CMK (cell line): Measurements from ENCODE around the gene NLRP9.
A peak's percentile ranks its signal among the peaks of the same experiment; 100 is the strongest.

Experiments used
- DNase-seq: peaks from one replicate; pipeline ENCODE4 v3.0.0-alpha.2; 2010; ENCODE audit warnings: low read depth

NLRP9 gene

DNA sequence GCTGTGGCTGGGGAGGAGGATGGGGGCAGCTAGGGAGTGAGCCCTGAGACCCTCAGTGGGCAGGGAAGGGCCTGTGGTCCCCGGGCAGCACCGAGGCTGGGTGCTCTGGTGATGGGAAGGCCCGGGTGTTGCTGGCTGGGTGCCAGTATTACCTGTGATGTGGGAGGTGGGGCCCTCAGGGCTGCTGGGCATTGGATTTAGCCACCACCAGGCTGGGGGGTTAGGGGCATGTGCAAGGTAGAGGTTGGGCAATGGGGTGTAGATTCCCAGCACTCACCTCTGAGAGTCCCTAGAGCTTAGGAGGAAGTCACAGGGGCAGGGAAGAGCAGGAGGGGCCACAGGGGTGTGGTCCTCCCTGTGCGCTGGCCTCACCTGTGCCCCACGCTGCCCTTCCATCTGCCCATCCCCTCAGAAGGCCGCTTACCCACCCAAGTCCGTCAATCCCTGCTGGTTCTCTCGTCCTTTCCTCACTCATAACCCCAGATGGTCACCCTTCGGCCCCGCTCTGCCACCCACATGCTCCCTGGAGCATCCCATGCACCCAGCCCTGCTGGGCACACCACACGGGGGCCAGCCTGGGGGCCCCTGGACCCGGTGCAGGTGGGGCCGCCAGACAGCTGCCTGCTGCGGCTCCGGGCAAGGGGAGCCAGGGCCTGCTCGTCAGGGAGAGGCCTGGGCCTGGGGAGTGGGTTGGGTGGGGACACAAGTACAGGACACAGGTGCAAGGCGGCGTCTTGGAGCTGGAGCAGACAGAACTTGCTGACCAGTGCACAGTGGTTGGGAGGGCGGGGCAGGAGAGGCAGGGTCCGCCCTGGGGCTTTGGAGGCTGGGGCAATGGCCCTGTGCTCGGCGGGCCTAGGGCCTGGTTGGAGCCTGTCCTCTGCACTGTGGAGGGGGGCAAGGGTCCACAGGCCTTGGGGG lies 50.7 kb downstream of the NLRP9 start:
- DNase-seq, result no peak

DNA sequence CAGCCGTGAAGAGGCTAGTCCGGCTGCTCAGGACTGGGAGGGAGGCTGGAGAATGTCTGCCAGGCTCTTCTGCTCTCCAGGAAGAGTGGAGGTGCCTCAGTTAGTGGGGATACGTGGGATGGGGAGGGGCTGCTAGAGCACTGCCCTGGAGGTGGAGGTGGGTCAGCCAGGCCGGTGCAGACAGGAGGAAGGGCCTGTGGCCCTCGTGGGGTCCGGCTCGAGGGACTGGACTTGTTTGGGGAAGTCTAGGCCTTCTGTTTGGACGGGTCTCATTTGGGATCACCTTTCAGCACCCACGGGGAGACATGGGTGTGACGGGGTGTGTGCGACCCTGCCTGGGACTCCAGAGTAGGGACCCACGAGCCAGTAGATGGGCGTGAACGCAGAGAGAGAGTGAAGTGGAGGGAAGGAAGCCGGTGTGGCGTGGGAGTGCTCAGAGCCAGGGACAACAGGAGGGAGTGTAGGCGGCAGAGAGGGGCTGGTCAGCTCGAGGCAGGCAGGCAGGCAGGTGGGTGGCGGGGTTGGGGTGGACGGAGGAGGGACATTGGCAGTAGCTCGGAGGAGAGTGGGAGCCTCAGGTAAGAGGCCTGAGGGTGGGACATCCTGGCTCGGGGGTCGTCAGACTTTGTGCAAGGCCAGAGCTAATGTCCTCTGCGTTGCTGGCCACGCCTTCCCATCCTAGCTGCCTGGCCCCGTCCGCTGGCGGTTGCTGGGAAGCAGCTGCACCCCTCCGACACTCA lies 51.7 kb downstream of the NLRP9 start:
- no peak for DNase-seq

DNA sequence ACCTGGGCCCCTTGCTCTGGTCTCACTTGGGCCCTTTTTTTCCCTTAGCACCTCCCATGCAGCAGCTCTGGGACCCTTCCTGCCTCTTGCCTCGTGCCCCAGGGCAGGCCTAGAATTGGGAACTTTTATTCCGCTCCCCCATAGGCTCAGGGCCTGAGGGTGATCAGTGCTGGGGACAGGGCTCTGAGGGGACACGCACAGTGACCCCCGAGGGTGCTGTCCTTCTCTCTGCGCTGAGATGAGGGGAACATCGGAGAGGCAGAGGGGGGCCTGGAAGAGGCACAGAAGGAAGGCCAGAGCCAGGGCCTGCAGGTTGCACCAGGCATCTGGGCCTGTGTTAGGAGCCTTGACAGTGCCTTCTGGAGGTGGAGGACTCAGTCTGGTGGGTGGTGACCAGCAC lies 52.4 kb downstream of the NLRP9 start:
- no peak for DNase-seq

DNA sequence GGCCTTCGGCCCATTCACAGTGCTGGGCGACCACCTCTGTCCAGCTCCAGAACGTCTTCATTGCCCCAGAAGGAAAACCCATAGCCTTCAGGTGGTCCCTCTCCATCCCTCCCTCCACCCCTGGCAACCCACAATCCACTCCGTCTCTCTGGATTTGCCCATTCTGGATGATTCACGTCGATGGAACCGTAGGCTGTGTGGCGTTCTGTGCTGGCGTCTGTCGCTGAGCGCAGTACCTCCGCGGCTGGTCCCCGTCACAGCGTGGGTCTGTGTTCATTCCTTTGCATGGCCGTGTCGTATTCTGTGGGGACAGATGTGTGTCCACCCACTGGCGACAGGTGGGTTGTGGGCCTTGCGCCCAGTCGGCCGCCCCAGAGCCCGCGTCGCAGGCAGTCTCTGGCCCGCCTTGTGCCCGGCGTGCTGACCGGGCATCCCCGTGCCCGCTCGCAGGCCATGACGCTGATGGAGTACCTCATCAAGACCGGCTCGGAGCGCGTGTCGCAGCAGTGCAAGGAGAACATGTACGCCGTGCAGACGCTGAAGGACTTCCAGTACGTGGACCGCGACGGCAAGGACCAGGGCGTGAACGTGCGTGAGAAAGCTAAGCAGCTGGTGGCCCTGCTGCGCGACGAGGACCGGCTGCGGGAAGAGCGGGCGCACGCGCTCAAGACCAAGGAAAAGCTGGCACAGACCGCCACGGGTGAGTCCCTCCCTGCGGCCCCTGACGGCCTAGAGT lies 53.1 kb downstream of the NLRP9 start:
- no peak for DNase-seq

DNA sequence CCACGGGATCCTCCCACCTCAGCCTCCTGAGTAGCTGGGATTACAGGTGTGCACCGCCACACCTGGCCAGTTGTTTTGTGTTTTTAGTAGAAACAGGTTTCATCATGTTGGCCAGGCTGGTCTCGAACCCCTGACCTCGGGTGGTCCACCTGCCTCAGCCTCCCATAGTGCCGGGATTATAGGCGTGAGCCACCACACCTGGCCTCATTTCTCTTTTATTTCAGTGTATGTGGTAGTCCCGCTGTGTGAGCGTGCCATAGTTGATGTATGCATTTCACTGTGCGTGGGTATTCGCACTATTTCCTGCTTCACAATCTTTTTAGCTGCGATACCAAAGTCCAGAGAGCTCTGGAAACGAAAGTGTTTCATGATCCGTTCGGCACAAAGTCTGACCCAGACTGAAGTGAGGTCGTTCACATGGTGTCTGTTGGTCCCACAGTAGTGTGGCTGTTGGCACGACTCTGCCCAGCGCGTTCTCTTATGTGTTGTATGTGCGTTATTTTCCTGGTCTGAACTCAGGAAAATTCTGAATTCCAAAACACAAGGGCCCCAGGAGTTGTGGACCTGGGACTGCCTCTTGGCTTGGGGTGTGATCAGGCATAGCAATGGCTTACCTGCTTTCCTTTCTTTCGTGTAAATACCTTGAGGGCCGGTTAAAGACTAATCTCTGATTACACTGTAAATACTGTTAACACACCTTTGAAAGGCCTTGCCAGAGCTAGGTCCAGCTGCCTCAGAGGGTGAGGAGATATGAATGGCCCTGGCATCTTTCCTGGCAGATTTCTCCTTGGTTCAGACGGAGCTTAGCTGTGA lies 54.5 kb downstream of the NLRP9 start:
- no peak for DNase-seq

DNA sequence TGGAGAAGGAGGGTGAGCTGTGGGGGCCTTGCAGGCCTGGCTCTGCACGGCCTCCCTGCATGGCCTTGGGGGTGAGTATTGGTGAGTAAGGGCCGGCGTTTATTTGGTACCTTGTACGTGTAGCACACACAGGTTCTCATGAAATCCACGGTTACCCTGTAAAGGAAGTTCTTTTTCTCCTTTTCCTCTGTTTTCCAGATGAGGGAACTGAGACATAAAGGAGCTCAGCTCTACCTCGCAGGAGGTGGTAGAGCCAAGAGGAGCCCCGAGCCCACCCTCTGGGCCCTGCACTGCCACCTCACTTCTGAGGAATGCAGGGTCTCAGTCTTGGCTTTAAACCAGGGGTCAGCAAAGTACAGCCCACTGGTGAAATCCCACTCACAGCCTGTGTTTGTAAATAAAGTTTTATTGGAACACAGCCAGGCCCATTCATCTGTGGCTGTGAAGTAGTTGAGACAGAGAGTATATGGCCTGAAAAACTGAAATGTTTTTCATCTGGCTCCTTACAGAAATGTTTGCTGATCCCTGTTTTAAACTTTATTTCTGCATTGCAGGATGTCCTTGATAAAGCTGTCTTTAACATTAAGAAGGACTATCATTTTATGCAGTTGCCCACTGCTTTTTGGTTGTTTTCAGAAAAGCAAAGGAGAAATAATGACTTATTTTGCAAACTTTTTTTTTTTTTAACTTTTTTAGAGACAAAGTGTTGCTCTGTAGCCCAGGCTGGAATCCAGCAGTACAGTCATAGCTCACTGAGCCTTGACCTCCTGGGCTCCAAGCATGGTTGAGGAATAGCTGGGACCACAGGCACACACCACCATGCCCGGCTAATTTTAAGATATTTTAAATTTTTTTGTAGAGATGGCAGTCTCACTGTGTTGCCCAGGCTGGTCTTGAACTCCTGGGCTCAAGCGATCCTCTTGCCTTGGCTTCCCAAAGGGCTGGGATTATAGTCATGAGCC lies 56.8 kb downstream of the NLRP9 start:
- no peak for DNase-seq

DNA sequence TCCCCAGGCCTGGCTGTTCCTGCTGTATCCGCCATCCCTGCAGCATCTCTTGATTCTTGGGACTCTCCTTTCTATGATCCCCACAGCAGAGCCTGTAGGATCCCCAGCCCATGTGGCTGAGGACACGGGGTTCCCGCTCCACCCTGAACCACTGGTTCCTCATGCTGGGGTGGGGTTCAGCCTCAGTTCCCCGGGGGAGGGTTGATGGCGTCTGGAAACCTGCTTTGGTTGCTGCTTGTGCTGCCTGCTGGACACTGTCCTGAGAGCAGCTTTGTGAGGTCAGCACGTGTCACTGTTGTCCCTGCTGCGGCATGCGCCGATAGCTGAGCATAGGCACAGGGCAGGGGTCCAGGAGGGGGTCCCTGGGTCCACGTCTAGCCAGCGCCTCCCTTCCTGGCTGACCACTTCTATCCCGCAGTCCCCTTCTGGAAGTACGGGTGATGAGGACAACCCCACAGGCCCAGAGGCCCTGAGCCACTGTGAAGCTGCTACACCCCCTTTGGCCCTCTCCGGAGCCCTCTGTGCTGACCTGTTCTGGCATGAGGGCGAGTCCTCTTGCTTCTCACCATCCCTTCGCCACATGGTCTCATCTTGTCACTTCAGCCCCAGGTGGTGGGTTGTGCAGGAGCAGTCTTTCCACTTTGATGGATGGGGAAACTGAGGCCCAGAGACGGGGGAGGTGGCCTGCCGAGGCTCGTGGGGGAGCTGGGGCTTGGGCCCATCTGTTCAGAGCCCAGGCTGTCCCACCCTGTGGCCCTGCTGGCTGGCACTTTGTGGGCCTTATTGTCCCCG lies 57.7 kb downstream of the NLRP9 start:
- DNase-seq, result no peak

DNA sequence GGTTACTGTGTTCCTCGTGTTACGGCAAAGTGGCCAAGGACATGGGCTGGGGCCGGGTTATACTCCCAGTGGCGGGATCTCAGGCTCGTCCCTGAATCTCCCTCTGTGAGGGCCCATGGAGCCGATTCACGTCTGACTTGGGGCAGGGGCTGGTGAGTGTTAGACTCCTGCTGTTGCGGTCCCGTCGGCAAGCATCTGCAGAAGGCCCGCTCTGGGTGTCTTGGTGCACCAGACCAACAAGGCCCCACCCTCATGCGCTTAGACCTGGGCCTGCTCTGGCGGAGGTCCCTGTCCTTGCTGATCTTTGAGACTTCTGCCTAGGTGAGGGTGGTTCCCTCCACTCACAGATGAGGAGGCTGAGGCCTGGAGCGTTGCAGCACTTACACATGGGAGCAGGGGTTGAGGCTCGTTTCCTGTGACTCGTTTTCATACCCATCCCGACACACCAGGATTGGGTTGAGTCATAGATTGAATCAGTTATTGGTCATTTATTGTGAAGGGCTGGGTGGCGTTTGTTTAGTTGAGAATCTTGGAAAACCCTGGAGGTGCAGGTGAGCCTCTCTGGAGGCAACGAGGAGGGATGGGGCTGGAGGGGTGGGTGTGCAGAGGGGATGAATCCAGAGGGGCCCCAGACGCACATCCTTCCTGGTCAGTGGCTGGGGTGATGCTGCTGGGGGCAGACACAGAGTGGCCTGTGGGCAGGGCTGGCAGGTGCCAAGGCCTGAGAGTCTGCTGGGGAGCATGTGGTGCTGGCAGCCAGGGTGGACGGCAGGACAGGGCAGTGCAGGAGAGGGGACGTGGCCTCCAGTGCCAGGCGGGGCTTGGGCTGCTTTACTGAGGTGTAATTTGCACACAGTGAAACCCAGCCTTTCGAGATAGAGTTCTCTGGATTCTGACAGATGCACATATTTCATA lies 58.6 kb downstream of the NLRP9 start:
- no peak for DNase-seq

DNA sequence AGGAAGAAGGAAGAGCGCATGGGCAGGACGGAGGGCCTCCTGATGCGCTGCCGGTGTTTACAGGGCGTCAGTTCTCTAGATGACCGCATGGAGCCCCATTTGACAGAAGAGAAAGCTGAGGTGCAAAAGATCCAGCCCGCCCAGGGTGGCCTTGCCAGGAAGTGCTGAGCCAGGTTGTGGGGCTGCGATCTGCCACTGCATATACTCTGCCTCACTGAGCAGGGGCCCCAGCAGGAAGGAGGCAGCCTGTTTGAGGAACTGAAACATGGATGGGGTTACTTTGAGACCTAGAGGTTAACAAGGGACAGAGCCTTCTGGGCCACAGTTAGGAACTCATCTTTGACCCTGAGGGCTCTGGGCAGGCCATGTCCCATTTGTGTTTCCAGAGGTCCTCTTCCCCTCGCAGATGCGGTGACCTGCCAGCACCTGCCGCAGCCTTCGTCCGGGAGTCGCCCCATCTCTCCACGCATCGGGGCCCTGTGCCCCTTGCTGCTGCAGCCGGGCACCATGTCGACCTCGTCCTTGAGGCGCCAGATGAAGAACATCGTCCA lies 60.0 kb downstream of the NLRP9 start:
- no peak for DNase-seq

DNA sequence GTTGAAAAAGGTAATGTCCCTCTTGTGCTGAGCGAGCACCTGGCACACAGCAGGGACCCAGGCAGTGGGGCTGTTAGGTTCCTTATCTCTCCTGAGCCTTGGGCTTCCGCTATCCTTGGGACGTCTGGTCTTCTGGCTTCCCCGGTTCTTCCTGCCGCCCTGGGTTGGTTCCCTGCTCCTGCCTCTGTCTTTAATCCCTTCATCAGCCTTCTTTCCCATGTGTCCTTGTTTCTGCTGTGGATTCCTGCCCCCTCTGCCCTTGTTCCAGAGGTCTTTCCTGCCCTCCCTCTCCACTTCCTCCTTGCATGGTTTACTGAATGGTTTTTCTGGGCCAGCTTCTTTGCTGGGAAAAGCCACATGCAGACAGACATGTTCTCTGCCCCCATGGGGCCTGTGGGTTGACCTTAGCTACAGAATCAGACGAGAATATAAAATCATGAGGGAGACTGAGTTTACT lies 60.6 kb downstream of the NLRP9 start:
- DNase-seq, result no peak

DNA sequence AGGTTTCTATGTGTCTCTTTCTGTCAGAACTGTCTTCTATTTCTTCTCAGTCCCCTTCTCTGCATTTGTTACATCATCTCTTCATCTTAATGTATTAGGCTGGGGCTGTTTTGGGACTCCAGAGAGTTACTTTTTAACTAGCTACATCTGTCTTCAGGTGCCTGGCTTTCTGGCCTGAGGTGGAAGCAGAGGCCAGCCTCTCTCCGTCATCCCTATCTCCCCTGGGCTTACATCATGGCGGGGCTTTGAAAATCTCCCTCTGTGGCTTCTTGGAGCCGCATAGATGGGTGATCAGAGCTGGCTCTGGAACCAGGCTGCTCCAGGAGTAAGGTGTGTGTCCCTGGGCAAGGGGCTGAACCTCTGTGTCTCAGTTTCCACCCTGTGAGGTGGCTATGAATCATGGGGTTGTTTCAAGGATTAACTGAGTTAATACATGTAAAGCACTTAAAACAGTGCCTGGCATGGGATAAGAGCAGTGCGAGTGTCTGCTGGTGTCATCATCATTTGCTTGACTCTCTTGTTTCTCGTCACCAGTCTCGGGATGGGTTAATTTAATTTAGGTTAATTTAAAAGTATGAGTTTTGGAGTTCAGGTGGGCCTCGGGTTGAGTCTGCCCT lies 61.2 kb downstream of the NLRP9 start:
- DNase-seq, result no peak

DNA sequence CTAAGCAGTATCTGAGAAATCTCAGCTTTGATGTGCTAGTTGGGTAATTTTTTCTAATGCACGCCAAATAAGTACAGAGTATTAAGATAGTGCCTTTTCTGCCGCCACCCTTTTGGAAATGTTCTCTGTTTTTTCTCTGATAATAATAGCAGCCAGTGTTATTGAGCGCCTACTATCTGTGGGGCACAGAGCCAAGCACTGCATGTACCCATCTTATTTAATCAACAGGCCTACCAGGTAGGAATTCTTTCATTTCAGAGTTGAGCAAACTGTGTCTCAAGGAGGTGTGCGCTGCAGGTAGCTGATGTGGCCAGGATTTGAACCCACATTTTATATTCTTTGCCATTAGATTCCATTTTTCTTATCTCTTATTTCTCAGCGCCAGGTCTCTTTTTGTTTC lies 61.8 kb downstream of the NLRP9 start:
- DNase-seq, result no peak

DNA sequence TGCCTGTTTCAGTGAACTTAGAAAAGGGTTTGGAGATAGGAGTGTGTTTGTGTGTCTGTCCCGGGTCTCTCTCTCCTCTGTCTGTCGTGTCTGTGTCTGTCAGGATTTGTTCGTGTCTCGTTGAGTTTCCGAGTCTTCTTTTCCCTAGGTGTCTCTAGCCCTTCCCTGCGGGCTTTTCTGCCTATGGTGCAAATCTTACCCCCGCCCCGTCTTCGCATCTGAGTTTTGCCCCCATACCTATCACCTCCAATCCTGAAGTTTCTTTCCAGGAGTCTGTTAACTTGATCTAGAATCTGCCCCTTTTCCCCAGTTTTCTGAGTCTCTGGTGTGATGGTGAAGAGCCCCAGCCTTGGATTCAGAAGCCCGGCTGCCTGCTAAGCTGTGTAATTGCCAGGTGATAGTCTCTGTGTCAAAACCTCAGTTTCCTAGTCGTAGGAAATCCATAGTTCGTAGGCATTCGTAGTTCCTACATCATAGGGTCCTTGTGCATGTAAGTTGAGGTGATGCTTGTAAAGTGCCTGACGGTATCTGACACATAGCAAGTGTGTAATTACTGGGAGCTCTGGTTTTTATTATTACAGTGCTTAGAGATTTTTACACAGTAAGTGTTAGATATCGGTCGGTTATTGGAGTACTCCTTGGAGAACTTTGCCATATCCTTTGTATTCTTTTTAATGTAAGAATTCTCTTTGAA lies 62.4 kb downstream of the NLRP9 start:
- DNase-seq, result no peak

DNA sequence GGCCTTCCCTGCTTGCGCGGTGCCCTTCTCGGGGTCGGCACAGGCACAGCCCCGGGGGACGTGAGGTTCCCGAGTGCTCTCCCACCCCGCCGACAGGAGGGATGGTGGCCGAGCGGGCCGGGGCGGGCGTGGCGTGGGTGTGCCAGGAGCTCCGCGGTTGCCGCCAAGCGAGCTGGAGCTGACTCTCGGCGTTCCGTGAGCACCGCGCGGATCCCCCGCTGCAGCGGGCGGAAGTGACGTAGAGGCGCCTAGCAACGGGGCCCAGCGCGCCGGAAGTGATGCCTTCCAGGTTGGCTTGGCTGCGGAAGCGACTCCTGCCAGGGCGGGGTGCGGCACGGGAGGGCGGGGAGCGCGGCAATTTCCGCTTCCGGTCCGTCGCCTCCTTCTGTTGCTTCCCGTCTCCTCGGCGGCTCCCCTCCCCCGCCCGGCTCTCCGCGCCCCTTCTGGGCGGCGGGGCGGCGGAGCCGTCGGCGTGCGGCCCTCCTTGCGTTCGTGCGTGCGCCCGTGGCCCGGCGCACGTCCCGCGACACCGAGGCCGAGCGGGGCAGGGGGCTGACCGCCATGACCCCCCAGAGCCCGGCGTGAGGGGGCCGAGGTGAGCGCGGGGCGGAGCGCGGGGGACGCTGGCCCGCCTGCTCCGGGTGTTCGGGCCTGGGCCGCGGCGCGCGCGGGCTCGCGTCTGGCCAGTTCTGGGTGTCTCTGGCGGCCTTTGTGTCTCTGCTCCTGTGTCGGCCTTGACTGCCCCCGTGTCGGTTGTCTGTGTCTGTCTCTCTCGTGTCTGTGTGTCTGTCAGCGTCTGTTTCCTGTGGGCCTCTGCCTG lies 63.2 kb downstream of the NLRP9 start, which contains the start of gene EPN1:
EPN1 (plus strand) TSS at position 386 of the 820 bp plus-strand sequence. CDS start 3,402 bp downstream, outside the sequence.
- DNase-seq, result peak; percentile 94

DNA sequence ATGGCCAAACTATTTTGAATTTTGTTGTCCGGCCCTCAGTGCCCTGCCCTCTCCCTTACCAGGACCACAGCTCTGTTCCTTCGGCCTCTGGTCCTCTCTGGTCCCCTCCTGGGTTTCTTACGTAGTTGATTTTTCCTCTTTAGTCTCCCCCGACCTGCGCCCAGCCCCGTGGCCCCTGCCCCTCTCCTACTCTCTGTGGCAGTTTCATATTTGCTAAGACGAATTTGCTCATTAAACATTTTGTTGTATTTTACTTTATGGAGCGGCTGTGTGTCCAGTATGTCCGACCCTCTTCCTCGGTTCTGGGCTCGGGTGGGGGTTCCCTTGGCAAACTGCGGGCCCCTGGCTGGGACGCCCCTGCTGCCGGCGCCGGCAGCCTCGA lies 63.8 kb downstream of the NLRP9 start:
- DNase-seq, result no peak

DNA sequence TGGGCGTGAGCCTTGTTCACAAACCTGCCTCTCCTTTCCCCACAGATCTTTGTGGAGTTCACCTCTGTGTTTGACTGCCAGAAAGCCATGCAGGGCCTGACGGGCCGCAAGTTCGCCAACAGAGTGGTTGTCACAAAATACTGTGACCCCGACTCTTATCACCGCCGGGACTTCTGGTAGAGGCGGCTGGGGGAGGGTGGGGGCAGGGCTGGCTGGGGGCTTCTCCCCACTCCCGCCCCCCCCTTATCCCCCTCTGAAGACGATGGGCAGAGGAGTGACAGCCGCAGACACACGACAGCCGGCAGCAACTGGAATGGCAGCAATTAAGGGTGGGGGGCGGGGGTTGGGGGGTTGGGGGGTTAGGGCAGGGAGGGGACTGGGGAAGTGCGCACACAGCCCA lies 64.3 kb downstream of the NLRP9 start:
- no peak for DNase-seq
